K562 (cell line): ENCODE data around the gene TANC1. TPM values are rescaled to one million over a fixed set of nuclear protein-coding genes. Genes with fewer than 3 reads are reported as not detected.

ENCODE experiments used
- ATAC-seq: fragments of 200-7000 bp; cut with Tn5 transposase; 3 replicates; pipeline ENCODE4 v1.9.1; 2020; ENCODE audit warnings: moderate library complexity
- BruUV-seq: library from RNA; stranded (reverse); fragments of 400-500 nt; replicated peaks from 2 replicates; lab custom pipeline; 2021; lab: Mats Ljungman, UMichigan
- CTCF ChIA-PET: fragments of 300-600 bp; formaldehyde crosslinking; extraction: SDS; loops from one replicate; lab custom pipeline; 2021; ENCODE audit warnings: low intra/inter-chr PET ratio; lab: Yijun Ruan, JAX
- POLR2A ChIA-PET: fragments of 300-600, 350-650 bp; sonication (Branson Sonifier 250); formaldehyde crosslinking; extraction: SDS; loops from one replicate; lab custom pipeline; 2021; ENCODE audit warnings: antibody characterized with exemption, inconsistent platforms; lab: Yijun Ruan, JAX
- DNase-seq, 4 experiments: peaks; one replicate each; pipeline versions ENCODE4 v3.0.0 to v3.0.0-alpha.2; 2011 to 2018; ENCODE audit warnings: low spot score in 3 of 4, mixed read lengths in 3 of 4; ENCODE audit errors: extremely low read depth in 1 of 4
- FAIRE-seq: peaks from 2 replicates; lab custom pipeline; 2011; peaks lifted over from hg19 to GRCh38; lab: Jason Lieb, UNC
- H2AFZ ChIP-seq: 2 replicates; pipeline ENCODE4 v1.6.0; 2011; ENCODE audit warnings: low read depth, low read length, control low read depth, inconsistent platforms
- H3K27ac ChIP-seq: fragments of 200-600 bp; 3 replicates; pipeline ENCODE4 v1.8.0; 2011; ENCODE audit warnings: low read depth, mild to moderate bottlenecking, control low read depth, inconsistent platforms, low read length, moderate library complexity, mixed read lengths; ENCODE audit errors: extremely low read depth
- H3K27me3 ChIP-seq, 2 experiments: fragments of 300-600 bp in 1 of 2; 2 replicates in 1 of 2; 3 replicates in 1 of 2; pipeline versions ENCODE4 v1.6.0 to v1.8.0; 2011; ENCODE audit warnings: inconsistent platforms in 2 of 2, low read length in 2 of 2, mild to moderate bottlenecking in 1 of 2, mixed read lengths in 1 of 2, moderate library complexity in 1 of 2; ENCODE audit not compliant: control insufficient read depth in 2 of 2, insufficient read depth in 2 of 2
- H3K36me3 ChIP-seq: fragments of 300-600 bp; 3 replicates; pipeline ENCODE4 v1.8.0; 2011; ENCODE audit warnings: mild to moderate bottlenecking, low read length, inconsistent platforms; ENCODE audit not compliant: control insufficient read depth, insufficient read depth
- H3K4me1 ChIP-seq, 2 experiments: fragments of 200-600 bp in 1 of 2; replicated peaks in 1 of 2; 2 replicates in 1 of 2; 3 replicates in 1 of 2; pipeline versions ENCODE4 v1.5.1 to v1.8.0; 2011; ENCODE audit warnings: inconsistent platforms in 2 of 2, low read length in 2 of 2, mild to moderate bottlenecking in 1 of 2, mixed read lengths in 1 of 2, moderate library complexity in 1 of 2; ENCODE audit not compliant: control insufficient read depth in 2 of 2, insufficient read depth in 2 of 2
- H3K4me2 ChIP-seq: 2 replicates; pipeline ENCODE4 v1.6.1; 2011; ENCODE audit warnings: low read length, control low read depth, inconsistent platforms, mixed read lengths; ENCODE audit not compliant: insufficient read depth
- H3K4me3 ChIP-seq: fragments of 200-600 bp; sonication (generic), shearing (Covaris generic); 2 replicates; pipeline ENCODE4 v1.5.1; 2016; ENCODE audit warnings: control low read depth, inconsistent platforms
- H3K79me2 ChIP-seq: fragments of 200-600 bp; 3 replicates; pipeline ENCODE4 v1.8.0; 2011; ENCODE audit warnings: low read length, inconsistent platforms; ENCODE audit not compliant: control insufficient read depth, insufficient read depth
- H3K9ac ChIP-seq, 2 experiments: 2 replicates each; pipeline versions ENCODE4 v1.6.0 to v1.6.1; 2011; ENCODE audit warnings: low read depth in 2 of 2, low read length in 2 of 2, control low read depth in 1 of 2, inconsistent platforms in 1 of 2, mild to moderate bottlenecking in 1 of 2, mixed read lengths in 1 of 2; ENCODE audit not compliant: insufficient read depth in 1 of 2
- H3K9me1 ChIP-seq: one replicate; pipeline ENCODE4 v1.6.0; 2011; ENCODE audit warnings: inconsistent platforms, mild to moderate bottlenecking, low read length, moderate library complexity; ENCODE audit not compliant: control insufficient read depth, insufficient read depth
- H3K9me3 ChIP-seq: replicated peaks from 2 replicates; pipeline ENCODE4 v1.5.1; 2011; ENCODE audit warnings: low read depth, low read length, inconsistent platforms; ENCODE audit not compliant: control insufficient read depth, insufficient read depth
- H4K20me1 ChIP-seq: replicated peaks from 2 replicates; pipeline ENCODE4 v1.6.1; 2011; ENCODE audit warnings: low read length, inconsistent platforms, mixed read lengths; ENCODE audit not compliant: control insufficient read depth, insufficient read depth
- SIRT6 ChIP-seq: IDR thresholded peaks from one replicate; pipeline ENCODE4 v1.6.1; 2012; ENCODE audit warnings: low read depth, mild to moderate bottlenecking, control low read depth, inconsistent platforms, low read length, moderate library complexity
- SUPT5H ChIP-seq: fragments of 450-650 bp; IDR thresholded peaks from 2 replicates; pipeline ENCODE4 v1.6.1; 2016
- WGBS: fragments of 100-300 bp; shearing (Covaris generic); methylation state at CpG from one replicate; pipeline ENCODE4 v1.1.6; 2016; ENCODE audit warnings: low coverage, mixed read lengths; ENCODE audit not compliant: insufficient coverage; ENCODE audit errors: missing lambda C conversion rate; 5-methylcytosine and 5-hydroxymethylcytosine counted together
- in situ Hi-C: fragments of 300-500 bp; cut with MboI; formaldehyde crosslinking; loops from 4 replicates; pipeline ENCODE4 v1.15.0; 2018; ENCODE audit warnings: inconsistent platforms, mixed read lengths
- intact Hi-C: fragments of 100-400 bp; cut with micrococcal nuclease; formaldehyde crosslinking; loops from 2 replicates; pipeline ENCODE4 v1.14.2; 2022
- polyA plus RNA-seq, 8 experiments: library from polyadenylated mRNA; depleted of rRNA in 4 of 8; stranded (reverse) in 5 of 8; unstranded in 3 of 8; fragments of >200 nt; fragmentation: Nextera tagmentation in 2 of 8; fragmentation: Illumina TruSeq in 1 of 8; extraction: Ambion mirVana in 2 of 8; extraction: Trizol in 1 of 8; gene quantifications; 2 replicates each; pipeline versions ENCODE4 v1.2.1 to v1.2.3, GENCODE V29; 2011 to 2014; ENCODE audit warnings: inconsistent platforms in 1 of 8, missing spikeins in 1 of 8
- total RNA-seq, 7 experiments: library from RNA; depleted of rRNA in 6 of 7; stranded (reverse); fragments of >200 nt in 6 of 7; fragmentation: Illumina TruSeq in 2 of 7; extraction: Trizol in 2 of 7; gene quantifications; 2 replicates each; pipeline versions ENCODE4 v1.2.1 to v1.2.3, GENCODE V29; 2011 to 2021; ENCODE audit warnings: low replicate concordance in 1 of 7
- TF ChIP-seq, protein P1 (sequence below): fragments of 450-650 bp; IDR thresholded peaks from 2 replicates; pipeline ENCODE4 v1.6.1; 2017; ENCODE audit warnings: mild to moderate bottlenecking, moderate library complexity
- TF ChIP-seq, protein P2 (sequence below): fragments of 200-600 bp; sonication (generic); IDR thresholded peaks from one replicate; pipeline ENCODE4 v1.6.1; 2012; ENCODE audit warnings: mild to moderate bottlenecking, low read depth, low read length, inconsistent platforms
- TF ChIP-seq, protein P3 (sequence below), 2 experiments: fragments of 250-450 bp in 1 of 2; fragments of 450-650 bp in 1 of 2; sonication (Bioruptor Pico) in 1 of 2; IDR thresholded peaks; 2 replicates each; pipeline versions ENCODE4 v1.6.1 to v1.8.0; 2016 to 2021; ENCODE audit warnings: mild to moderate bottlenecking in 2 of 2, moderate library complexity in 2 of 2, missing compliant biosample characterization in 1 of 2, missing genetic modification characterization in 1 of 2

Gene TANC1
- total and polyA plus RNA-seq, 9 of the 15 experiments (the other 6 are each of a cell fraction or from before 2014, with no cell fraction given) = under 0.01 to 0.20 (median 0.07) TPM; not detected in 1

DNA sequence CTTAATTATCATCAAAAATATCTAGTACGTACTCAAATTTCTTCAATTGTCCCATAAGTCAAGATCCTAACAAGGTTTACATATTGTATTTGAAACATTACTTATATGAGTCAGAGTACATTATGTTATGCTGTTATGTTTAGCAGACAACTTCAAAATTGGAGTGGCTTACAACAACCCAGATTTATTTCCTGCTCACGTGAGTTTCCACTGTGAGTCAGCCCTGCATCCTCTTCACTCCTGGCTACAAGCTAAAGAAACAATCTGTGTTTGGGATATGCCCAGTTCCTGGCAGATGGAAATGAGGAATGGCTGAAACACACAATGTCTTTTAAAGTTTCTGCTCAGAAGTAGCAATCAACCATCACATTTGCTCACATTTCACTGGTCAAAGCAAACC lies 31.5 kb upstream of the TANC1 start (continued):
- TF ChIP-seq, protein P1, sequence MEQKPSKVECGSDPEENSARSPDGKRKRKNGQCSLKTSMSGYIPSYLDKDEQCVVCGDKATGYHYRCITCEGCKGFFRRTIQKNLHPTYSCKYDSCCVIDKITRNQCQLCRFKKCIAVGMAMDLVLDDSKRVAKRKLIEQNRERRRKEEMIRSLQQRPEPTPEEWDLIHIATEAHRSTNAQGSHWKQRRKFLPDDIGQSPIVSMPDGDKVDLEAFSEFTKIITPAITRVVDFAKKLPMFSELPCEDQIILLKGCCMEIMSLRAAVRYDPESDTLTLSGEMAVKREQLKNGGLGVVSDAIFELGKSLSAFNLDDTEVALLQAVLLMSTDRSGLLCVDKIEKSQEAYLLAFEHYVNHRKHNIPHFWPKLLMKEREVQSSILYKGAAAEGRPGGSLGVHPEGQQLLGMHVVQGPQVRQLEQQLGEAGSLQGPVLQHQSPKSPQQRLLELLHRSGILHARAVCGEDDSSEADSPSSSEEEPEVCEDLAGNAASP = no peak

DNA sequence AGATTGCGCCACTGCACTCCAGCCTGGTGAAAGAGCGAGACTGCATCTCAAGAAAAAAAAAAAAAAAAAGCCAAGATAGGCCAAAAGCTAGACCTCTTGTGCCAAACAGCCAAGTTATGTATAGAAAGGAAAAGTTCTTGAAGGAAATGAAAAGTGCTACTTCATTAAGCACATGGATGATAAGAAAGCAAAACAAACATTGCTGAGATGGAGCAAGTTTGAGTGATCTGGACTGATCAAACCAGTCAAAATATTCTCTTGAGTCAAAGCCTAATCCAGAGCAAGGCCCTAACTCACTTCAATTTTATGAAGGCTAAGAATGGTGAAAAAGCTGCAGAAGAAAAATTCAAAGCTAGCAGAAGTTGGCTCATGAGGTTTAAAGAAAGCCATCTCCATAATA lies 28.1 kb upstream of the TANC1 start:
- Histone ChIP-seq H3K27me3 (peaks cover 0 to 9% of the 10 kb centered on the region in 2 experiments; a peak in 3 of 5 replicates), H3K9ac (no peak overlapping the region), H3K79me2 (no peaks in the 10 kb centered on the region), H3K9me1 (no peaks in the 10 kb centered on the region), H3K4me2 (no peak overlapping the region), H3K36me3 (no peaks in the 10 kb centered on the region), H3K9me3 (no peaks in the 10 kb centered on the region), H3K4me3 (no peak overlapping the region), H3K4me1 (no peaks in the 10 kb centered on the region), H4K20me1 (no peaks in the 10 kb centered on the region), H3K27ac (no peak overlapping the region), H2AFZ (no peak overlapping the region)
- intact Hi-C loops (no loop called here), in situ Hi-C loops (no loop called here)
- BruUV-seq = no TSS peak
- POLR2A ChIA-PET = no interaction called here
- no peak for FAIRE-seq
- no peak for ATAC-seq
- no peak for TF ChIP-seq SUPT5H
- TF ChIP-seq, protein P2, sequence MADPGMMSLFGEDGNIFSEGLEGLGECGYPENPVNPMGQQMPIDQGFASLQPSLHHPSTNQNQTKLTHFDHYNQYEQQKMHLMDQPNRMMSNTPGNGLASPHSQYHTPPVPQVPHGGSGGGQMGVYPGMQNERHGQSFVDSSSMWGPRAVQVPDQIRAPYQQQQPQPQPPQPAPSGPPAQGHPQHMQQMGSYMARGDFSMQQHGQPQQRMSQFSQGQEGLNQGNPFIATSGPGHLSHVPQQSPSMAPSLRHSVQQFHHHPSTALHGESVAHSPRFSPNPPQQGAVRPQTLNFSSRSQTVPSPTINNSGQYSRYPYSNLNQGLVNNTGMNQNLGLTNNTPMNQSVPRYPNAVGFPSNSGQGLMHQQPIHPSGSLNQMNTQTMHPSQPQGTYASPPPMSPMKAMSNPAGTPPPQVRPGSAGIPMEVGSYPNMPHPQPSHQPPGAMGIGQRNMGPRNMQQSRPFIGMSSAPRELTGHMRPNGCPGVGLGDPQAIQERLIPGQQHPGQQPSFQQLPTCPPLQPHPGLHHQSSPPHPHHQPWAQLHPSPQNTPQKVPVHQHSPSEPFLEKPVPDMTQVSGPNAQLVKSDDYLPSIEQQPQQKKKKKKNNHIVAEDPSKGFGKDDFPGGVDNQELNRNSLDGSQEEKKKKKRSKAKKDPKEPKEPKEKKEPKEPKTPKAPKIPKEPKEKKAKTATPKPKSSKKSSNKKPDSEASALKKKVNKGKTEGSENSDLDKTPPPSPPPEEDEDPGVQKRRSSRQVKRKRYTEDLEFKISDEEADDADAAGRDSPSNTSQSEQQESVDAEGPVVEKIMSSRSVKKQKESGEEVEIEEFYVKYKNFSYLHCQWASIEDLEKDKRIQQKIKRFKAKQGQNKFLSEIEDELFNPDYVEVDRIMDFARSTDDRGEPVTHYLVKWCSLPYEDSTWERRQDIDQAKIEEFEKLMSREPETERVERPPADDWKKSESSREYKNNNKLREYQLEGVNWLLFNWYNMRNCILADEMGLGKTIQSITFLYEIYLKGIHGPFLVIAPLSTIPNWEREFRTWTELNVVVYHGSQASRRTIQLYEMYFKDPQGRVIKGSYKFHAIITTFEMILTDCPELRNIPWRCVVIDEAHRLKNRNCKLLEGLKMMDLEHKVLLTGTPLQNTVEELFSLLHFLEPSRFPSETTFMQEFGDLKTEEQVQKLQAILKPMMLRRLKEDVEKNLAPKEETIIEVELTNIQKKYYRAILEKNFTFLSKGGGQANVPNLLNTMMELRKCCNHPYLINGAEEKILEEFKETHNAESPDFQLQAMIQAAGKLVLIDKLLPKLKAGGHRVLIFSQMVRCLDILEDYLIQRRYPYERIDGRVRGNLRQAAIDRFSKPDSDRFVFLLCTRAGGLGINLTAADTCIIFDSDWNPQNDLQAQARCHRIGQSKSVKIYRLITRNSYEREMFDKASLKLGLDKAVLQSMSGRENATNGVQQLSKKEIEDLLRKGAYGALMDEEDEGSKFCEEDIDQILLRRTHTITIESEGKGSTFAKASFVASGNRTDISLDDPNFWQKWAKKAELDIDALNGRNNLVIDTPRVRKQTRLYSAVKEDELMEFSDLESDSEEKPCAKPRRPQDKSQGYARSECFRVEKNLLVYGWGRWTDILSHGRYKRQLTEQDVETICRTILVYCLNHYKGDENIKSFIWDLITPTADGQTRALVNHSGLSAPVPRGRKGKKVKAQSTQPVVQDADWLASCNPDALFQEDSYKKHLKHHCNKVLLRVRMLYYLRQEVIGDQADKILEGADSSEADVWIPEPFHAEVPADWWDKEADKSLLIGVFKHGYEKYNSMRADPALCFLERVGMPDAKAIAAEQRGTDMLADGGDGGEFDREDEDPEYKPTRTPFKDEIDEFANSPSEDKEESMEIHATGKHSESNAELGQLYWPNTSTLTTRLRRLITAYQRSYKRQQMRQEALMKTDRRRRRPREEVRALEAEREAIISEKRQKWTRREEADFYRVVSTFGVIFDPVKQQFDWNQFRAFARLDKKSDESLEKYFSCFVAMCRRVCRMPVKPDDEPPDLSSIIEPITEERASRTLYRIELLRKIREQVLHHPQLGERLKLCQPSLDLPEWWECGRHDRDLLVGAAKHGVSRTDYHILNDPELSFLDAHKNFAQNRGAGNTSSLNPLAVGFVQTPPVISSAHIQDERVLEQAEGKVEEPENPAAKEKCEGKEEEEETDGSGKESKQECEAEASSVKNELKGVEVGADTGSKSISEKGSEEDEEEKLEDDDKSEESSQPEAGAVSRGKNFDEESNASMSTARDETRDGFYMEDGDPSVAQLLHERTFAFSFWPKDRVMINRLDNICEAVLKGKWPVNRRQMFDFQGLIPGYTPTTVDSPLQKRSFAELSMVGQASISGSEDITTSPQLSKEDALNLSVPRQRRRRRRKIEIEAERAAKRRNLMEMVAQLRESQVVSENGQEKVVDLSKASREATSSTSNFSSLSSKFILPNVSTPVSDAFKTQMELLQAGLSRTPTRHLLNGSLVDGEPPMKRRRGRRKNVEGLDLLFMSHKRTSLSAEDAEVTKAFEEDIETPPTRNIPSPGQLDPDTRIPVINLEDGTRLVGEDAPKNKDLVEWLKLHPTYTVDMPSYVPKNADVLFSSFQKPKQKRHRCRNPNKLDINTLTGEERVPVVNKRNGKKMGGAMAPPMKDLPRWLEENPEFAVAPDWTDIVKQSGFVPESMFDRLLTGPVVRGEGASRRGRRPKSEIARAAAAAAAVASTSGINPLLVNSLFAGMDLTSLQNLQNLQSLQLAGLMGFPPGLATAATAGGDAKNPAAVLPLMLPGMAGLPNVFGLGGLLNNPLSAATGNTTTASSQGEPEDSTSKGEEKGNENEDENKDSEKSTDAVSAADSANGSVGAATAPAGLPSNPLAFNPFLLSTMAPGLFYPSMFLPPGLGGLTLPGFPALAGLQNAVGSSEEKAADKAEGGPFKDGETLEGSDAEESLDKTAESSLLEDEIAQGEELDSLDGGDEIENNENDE = no peak
- TF ChIP-seq SIRT6 = no peak
- TF ChIP-seq, protein P3, sequence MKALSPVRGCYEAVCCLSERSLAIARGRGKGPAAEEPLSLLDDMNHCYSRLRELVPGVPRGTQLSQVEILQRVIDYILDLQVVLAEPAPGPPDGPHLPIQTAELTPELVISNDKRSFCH (CRISPR knock-in tag; IDR thresholded peaks at IDR 0.05) = no peak
- TF ChIP-seq, protein P3 (tag; IDR thresholded peaks at IDR 0.05) = no peak
- CTCF ChIA-PET = no interaction called here
- no peak for DNase-seq
- WGBS = 0% methylated on average over 1 of the region's 2 CpGs
